ENCODE measurements around the gene SPAG8.

The SPAG8 gene

DNA sequence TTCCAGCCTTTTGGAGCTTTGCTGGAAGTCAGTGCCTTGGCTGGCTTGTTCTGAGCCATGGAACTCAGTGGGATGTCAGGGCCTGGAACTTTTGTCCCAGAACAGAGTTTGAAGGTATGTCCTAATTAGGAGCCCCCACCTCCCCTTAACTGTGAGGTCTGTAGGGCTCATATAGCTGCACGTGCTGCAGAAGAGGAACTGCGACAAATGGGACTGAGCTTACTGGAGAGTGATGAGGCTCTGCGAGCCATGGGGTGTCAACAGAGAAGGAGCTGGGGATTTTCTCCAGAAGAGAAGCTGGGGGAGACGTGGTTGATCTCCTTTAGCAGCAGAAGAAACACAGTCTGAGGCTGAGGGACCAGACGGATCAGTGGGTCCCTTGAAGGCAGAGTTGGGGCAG lies 27.9 kb upstream of the SPAG8 start:
- DNase-seq (ENCODE audit: low read depth in 2 of 2), result no peak

DNA sequence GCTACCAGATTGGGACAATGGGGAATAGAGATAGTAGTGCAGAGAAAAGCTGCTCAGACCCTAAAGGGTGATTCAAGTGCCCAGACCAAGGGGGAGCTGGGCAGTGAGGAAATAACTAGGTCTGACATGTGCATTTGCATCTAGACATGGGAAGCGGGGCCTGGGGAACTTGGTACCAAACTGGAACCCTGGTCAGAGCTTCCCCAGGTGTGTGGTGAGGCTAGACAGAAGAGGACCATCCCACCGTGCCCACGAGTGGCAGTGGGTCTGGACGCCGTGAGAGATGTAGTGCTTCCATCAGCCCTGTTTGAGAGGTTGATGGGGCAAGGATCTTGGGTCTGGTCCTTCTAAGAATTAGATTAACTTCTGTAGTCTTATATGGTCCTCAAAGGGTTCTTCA lies 24.5 kb upstream of the SPAG8 start:
- no peak for DNase-seq (ENCODE audit: low read depth in 2 of 2)

DNA sequence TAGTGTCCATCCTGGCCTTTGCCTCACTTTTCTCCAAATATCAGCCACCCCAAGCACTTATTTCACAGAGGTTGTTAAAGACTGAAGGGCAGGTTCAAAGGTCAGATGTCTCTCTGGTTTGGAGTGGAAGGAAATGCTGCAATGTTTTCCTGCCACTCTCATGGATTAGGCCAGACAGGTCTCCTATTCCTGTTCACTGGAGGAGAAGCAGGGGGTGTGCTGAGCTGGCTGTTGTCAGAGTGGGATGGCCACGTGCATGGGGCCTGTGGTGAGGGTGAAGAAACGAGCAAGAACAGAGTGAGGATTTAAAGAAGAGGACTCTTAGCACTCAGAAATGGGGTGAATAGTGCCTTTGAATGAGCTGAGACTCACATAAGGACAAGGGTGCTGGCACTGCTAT lies 23.7 kb upstream of the SPAG8 start:
- no peak for DNase-seq (ENCODE audit: low read depth in 2 of 2)

DNA sequence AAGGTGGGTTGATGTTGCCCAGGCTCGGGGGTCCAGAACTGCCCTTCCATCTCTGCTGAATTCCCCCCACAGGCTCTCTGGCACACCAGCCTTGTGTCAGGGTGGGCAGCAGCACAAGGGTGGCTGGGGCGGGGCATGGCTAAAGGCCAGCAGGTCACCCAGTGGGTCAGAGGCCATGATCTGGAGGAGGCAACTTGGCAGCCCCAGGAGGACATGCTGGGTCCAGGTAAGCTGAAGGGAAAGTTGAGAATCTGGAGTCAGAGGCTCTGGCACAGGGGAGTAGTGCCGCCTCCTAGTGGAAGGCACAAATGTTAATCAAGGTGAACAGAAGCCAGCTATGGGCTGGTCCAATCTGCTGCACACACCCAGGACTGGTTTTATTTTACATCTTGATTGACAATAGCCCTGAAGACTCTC lies 23.2 kb upstream of the SPAG8 start:
- DNase-seq (ENCODE audit: low read depth in 2 of 2), result no peak

DNA sequence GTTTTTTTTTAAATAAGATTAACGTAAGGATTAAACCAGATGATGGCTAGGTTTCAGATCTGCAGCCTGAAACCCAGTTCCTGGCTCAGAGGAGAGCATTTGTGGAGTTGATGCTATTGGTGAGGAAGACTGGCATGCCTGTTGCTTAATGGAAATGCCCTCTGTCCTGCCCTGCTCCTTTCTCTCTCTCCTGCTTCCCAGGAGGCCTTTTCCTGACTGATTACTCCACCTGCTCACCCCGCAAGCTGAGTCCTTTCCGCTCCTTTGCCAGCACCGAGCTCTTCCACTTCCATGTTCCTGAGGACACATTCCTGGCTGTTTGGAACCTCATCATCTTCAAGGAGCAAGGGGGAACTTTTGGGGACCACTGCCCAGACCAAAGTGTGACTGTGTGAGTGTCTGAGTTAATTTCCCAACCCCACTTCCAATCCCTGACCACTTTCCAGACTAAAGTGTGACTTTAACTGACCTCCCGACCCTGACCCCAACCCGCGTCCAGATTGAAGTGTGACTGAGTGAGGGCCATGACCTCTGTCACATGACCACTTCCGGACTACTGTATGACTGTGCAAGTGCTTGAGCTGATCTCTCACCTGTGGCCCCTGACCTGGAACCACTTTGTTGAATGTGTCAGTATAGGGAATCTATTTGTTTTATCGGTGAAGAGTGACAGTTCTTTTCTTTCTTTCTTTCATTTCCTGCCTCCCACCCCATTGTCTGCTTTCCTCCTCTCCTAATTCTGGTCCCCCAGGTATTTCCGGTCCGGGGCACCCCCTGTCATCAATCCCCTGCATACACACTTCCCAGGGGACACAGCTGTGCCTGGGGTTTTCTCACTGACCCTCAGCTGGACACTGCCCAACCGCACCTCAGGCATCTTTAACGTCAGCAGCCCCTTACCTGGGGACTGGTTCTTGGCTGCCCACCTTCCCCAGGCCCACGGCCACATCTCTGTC lies 22.5 kb upstream of the SPAG8 start:
- DNase-seq (ENCODE audit: low read depth in 2 of 2), result no peak

DNA sequence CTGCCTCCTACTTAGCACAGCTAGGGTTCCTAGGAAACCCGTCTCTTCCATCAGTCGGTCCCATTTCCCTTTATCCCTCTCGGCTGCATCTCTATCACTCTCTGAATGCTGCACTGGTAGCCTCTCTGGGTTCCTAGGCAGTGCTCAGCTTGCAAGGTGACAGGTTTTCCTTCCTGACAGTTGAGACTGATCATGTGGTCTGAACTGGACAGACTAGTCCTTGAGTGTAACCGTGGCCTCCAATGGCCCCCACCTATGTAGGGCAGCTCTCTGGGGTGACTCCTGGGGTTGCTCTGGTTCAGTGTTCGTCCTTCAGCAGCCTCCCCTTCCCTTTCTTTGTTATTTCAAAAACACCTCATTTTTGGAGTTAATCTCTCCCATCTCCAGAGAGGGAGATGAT lies 20.8 kb upstream of the SPAG8 start:
- no peak for DNase-seq (ENCODE audit: low read depth in 2 of 2)

DNA sequence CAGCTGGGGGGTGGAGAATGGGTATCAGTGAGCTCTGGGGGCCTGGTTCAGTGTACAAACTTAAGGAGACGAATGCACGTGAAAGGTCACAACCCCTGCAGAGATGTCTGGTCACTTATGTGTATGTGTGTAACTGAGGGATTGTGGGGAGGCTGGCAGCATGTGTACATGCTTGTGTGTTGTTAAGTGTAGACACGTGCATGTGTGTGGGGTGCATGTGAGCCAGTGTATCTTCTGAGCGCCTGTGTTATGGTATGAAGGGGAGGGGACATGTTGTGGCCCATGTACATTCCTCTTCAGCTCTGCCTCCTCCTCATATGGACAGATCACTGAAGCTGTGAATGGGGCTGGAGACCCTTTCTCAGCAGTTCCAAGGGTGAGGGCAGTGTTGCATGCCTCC lies 19.0 kb upstream of the SPAG8 start:
- no peak for DNase-seq (ENCODE audit: low read depth in 2 of 2)

DNA sequence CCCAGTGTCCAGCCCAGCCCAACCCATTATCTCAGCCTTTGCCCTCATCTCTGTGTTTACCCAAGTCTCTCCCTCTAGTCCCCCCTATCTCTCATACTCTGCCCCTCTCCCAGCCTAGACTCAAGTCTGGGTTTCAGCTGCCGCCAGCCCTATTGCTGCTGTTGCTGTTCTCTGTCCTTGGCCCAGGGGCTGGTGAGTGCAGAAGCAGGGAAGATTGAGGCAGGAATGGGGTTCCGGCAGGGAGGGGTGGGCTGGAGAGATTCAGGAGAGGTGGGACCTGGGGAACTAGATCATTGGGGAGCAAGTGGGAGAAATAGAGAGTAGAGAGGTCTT lies 17.7 kb upstream of the SPAG8 start:
- no peak for DNase-seq (ENCODE audit: low read depth in 2 of 2)

DNA sequence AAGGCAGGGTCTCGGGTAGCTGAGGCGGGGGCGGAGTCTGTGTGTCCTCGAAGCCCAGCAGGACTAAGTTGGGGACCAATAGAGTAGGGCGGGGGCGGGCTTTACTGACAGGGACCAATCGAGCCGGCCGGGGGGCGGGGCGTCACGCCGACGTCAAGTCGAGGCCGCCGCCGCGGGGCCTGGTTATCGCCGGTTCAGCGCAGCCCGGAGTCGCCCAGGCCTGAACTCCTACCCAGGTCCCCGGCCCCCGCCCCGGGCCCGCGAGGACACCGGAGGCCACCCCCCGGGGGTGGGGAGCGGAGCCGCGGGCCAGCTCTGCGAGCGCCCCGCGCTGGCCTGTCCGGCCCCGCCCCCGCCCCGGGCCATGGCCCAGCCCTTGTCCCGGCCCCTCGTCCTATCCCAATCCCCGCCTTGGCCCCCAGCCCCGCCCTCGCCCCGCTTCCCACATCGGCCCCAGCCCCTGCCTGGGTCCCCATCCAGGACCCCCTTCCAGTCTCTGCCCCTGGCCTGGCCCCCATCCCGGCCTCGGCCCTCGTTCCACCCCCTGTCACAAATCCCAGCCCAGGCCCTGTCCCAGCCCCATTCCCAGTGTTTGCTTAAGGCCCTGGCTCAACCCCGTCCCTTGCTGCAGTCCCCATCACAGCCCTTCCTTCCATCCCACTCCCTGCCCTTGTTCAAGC lies 17.2 kb upstream of the SPAG8 start, which contains the start of gene TMEM8B:
TSS of gene TMEM8B (plus strand) at position 145 of the 680 bp plus-strand sequence. CDS start at position 365, 220 bp downstream.
- DNase-seq (ENCODE audit: low read depth in 2 of 2), result peak; percentile 85 to 97

DNA sequence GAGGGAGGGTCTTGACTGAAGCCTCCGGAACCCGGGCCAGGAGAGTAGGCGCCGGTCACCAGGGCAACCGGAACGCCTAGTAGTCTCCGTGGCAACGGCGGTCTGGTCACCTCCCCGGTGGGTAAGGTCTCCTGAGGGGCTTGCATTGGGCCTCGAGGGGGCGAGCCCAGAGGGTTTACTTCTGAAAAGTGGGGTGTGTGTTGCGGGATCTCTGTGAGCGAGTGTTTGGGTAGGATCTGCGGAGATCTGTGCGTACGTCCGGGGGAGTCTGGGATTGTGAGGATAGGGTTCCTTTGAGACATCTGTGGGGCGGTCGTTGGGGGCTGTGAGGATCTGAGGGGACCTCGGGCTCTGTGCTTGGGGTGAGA lies 16.6 kb upstream of the SPAG8 start, which contains the start of gene FAM221B:
TSS of gene FAM221B (minus strand) at position 17 of the 368 bp plus-strand sequence. CDS start 2,571 bp downstream, outside the sequence.
- DNase-seq (ENCODE audit: low read depth in 2 of 2), result no peak

DNA sequence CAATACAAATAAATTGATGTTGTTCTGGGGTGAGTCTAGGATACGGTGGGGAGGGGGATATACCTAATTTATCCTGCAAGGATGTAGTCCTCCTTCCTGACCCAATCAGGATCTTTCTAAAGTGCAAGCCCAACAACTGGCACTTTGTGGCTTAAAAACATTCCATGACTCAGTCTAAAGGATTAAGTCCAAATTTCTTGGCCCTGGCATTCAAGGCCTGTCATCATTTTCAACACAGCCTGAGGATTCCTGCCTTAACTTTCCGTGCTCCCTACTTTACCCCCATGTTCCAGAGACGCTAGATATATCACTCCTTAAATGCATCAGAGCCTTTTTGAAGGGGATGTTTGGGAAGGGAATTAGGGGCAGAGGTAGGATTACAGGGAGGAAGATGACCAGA lies 15.4 kb upstream of the SPAG8 start:
- DNase-seq (ENCODE audit: low read depth in 2 of 2), result no peak

DNA sequence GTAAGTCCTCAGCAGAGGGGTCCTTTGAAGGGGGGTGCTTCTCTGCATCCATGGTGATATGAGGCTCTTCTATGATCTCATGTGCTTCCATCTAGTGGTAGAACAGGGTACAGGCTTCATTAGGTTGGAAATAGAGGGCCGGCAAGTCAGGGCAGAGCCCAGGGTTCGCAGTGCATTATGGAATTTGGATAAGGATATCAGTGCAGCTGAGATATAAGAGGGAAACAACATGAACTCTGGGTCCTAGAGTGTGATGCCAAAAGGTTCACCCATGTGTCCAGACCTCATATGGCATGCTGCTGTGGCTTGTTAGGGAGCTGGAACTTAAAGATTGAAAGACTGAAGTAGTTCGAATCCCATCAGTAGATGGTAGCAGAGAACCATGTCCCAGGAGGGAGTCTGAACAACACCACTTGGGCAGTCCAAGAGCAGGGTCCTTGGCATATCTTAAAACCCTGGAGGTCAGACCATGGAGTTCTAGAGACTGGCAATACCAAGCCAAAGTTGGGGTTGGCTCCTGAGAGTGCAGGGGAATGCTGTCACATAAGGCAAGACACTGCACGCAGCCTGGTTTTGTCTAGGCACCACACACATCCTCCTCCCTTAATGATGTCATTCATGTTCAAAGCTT lies 14.1 kb upstream of the SPAG8 start:
- no peak for DNase-seq (ENCODE audit: low read depth in 2 of 2)

DNA sequence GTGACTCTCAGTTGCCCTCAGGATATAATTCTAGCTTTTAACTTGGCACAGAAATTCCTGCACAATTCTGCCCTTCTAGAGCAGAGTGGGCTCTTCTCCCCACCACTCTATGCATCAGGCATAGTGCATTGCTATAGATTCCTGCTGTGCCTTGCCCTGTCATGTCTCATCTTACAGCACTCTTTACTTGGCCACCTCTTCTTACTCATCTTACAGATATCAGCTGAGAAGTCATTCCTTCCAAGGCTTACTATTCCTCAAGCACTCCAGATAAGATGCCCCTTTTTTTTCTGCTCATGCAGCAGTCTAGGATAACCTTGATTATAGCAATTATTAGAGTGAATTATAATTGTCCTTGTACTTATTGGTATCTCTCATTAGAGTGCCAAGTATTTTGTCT lies 10.9 kb upstream of the SPAG8 start:
- DNase-seq (ENCODE audit: low read depth in 2 of 2), result no peak

DNA sequence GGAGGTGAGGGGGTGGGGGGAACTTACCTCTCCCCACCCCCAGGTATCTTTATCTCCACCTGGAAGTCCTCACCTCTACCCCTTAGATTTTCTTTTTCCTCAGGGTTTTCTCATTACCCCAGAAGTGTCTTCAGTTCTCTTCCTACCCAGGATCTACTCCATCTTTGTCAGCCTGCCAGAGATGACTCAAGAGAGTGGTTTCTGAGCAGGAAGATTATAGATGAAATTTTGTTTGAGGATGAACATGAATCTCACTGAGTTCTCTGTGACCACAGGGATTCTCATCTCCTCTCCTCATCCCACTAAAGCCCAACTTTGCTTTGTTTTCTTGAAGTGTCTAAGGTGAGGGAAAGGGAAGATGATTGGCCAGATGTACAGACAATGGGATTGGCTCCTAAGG lies 8.0 kb upstream of the SPAG8 start:
- DNase-seq (ENCODE audit: low read depth in 2 of 2), result no peak

DNA sequence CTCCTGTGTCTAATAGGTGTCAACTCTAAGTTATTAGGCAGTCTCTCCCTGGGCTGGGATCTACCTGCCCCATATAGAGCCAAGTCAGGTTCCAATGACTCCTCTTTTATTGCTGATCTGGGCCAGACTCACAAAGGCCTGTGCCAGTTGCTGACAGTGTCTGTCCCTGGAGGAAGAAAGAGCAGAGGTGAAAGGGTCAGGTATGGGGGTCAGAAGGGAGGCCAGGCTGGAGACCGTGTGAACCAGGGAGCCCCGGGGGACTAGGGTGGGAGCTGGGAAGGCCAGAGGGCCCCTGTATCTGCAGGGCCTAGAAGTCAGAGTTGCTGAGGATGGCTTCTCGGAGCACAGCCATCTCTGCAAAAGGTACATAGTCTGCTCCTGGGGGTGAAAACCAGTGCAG lies 6.3 kb upstream of the SPAG8 start:
- DNase-seq (ENCODE audit: low read depth in 2 of 2), result no peak

DNA sequence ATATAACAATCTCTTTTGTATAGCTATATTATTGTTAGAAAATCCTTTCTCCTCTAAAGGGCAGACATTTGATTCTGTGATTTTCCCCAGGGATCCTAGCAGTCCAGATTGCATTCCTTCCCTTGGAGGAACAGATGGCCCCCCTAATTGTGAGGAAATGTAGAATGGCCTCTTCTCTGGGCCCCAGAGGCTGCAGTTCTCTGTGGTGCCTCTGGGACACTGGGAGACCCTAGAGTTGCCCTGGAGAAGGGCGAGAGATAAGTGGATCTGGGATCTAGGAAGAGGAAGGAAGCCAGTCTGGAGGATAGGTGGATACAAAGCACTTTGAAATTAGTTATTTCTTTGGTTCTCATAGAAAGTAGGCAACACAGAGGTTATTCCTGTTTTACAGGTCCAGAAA lies 4.6 kb upstream of the SPAG8 start:
- no peak for DNase-seq (ENCODE audit: low read depth in 2 of 2)

DNA sequence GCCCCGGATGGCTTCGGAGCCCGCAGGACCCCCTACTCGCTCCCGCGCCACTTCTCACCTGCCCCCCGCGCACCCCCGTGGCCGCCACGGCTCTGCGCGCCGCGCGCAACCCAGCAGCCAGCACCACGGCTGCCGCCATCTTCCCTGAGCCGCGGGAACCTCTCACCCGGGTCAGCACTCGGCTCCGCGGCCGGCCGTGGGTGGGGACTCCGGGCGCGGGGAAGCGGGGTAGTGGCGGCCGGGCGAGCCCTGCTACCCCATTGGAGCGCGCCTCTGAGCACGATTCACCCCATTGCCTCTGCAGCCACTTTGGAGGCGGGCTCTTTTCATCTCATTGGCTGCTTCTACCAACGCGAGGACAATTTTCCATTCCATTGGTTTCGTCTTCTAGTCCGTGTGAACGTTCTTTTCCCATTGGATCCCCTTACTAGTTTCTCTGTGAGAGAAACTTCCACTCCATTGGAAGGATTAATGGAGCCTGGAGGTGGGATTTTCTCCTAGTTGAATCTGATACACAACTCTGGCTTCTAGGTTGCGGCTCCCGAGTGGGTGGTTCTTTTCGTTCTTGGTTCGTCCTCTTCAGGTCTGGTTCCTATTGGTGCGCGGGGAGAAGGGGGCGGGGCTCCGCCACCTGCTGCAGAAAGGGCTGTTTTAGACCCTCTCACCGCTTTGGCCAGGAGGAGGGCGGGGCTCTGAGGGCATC lies 2.9 kb upstream of the SPAG8 start, which contains the start of gene HINT2:
TSS of gene HINT2 (minus strand) at position 202 of the 703 bp plus-strand sequence. CDS start at position 139, 63 bp downstream.
- DNase-seq (ENCODE audit: low read depth in 2 of 2), result peak; percentile 90 to 98

DNA sequence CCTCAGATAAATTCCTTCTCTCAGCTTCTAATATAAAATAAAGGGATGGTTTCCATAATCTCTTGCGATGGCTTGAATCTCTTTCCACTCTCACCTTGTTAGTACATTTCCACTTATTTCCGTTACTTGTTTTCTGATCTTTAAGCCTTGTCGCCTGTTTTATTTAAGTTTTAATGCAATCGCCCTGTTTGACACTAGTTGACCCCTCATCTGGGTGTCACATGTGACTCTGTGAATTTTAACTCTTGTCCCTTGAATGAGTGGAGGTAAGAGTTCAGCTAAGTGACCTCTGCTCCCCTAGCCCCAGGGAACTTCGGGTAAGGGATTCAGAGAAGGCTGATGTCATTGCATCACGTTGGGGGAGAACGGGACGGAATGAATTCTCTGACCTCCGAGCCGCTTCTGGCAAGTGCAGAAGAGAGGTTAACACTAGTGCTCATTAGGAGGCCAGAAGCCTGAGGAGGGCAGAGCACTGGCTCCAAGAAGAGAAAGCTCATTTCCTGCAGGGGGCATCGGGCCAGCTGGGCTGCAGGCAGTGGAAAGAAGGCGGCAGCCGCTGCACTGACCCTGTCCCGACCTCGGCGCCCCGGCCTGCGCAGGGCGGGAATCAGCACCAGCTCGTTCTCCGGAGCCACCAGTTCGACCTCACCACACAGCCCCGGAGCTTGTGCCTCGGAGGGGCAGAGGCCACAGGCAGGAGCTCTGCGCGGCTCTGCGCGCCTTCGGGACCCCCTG lies 2.2 kb upstream of the SPAG8 start:
- peak in 1 of 2 experiments; percentile 22 for DNase-seq (ENCODE audit: low read depth in 2 of 2)

DNA sequence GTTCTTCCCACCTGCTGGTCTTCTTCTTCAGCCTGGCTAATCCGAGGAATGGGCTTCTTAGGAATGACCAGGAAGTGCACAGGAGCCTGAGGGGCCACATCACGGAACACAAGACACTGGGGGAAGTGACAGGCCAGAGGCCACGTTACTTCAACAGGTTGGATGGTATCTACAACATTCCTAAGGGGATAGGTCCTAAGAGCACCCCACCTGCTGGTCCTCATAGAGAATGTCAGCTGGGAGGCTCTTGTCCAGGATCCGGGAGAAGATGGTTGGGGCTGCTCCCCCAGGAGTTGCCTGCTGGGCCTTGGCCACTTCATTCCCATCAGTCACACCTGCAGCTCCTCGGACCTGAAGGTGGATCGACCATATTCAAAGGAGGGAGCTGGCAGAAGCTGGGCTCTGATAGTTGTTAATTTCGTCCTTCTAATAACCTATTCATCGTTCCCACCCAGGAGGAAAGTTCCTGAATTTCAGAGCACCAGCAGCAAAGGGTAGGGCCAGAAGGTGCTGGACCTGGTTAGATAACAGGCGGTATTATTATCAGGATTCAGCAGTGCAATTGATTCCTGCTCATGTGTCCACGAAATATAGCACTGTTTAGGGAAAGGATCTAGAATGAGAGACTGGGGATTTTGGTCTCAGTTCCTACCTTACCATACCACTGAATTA lies 1.5 kb upstream of the SPAG8 start:
- no peak for DNase-seq (ENCODE audit: low read depth in 2 of 2)

DNA sequence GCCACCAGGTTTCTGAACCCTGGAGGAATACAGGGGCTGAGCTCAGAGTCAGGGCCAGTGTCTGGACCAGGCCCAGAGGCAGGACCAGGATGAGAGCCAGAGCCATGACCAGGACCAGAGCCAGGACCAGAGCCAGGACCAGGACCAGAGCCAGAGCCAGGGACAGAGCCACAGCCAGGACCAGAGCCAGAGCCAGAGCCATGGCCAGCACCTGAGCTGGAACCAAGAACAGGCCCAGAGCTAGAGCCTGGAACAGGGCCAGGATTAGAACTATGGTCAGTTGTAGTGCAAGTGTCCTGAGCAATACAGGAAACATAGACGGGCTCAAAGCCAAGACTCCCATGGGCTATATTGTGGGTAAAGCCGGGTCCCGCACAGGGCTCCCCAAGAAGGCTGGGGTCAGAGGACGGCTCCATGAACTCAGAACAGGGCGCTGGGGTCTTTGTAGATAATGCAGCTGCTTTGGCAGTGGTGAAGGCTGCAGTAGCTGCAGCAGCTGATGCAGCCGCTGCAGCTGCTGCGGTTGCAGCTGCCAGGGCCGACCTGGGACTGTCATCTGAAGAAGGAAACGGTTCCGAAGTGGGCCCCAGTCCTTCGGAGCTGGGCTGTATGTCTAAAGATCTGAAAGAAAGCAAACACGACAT lies 559 bp downstream of the SPAG8 start:
- no peak for DNase-seq (ENCODE audit: low read depth in 2 of 2)
